Muscle layer of colon (tissue), 2 donors: Measurements from ENCODE around the gene FPR1.
"Not testable (repeated sequence)": the region's sequence is repeated elsewhere in the genome, so short reads cannot be mapped to it uniquely, and the experiment has no call there.

Source experiments
- H3K27ac ChIP-seq: one replicate; pipeline ENCODE4 v1.7.0; 2013; ENCODE audit warnings: low read depth, mild to moderate bottlenecking, low read length, moderate library complexity
- H3K27me3 ChIP-seq, 2 donors: one replicate each; pipeline ENCODE4 v1.7.0; 2013; ENCODE audit warnings: low read length in 2 of 2, mild to moderate bottlenecking in 2 of 2; ENCODE audit not compliant: insufficient read depth in 2 of 2, control insufficient read depth in 1 of 2
- H3K36me3 ChIP-seq: one replicate; pipeline ENCODE4 v1.7.0; 2013; ENCODE audit warnings: mild to moderate bottlenecking, low read length; ENCODE audit not compliant: insufficient read depth
- H3K4me1 ChIP-seq: one replicate; pipeline ENCODE4 v1.7.0; 2013; ENCODE audit warnings: mild to moderate bottlenecking, low read length; ENCODE audit not compliant: insufficient read depth
- H3K4me3 ChIP-seq, 2 donors: one replicate each; pipeline ENCODE4 v1.7.0; 2013; ENCODE audit warnings: low read length in 2 of 2, low read depth in 1 of 2, mild to moderate bottlenecking in 1 of 2, moderate library complexity in 1 of 2
- H3K9ac ChIP-seq: one replicate; pipeline ENCODE4 v1.7.0; 2013; ENCODE audit warnings: low read length
- H3K9me3 ChIP-seq: one replicate; pipeline ENCODE4 v1.7.0; 2013; ENCODE audit warnings: mild to moderate bottlenecking, low read length
- donor health status: abdominal sarcoma.
- donor health status: Adenocarcinoma of cecum.

The FPR1 gene

GRCh38 chr19:51777570-51778462 is 26.1 kb upstream of the FPR1 start:
- Histone ChIP-seq H3K27me3 (no peaks in the 10 kb centered on the region), H3K9me3 (no peaks in the 10 kb centered on the region), H3K9ac (no peak overlapping the region), H3K4me3 (no peak overlapping the region), H3K36me3 (no peaks in the 10 kb centered on the region), H3K4me1 (no peaks in the 10 kb centered on the region), H3K27ac (no peak overlapping the region)

DNA sequence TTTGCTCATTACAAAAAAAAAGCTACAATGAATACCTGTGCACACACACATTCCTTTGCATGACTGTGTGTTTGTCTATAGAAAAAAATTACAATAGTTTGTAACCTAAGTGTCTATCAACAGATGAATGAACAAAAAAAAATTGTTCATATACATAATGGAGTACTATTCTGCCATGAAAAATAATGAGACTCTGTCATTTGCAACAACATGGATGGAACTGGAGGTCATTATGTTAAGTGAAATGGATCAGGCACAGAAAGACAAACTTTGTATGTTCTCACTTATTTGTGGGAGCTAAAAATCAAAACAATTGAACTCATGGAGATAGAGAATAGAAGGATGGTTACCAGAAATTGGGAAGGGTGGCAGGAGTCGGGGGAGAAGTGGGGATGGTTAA is 24.9 kb upstream of the FPR1 start:
- H3K27ac ChIP-seq, H3K9me3 ChIP-seq, H3K36me3 ChIP-seq, H3K4me1 ChIP-seq, H3K27me3 ChIP-seq, H3K9ac ChIP-seq, H3K4me3 ChIP-seq: not testable (repeated sequence)

- no peak overlapping the region for H3K27ac ChIP-seq
- no peaks in the 10 kb centered on the region for H3K36me3 ChIP-seq
- H3K27me3 ChIP-seq, result no peaks in the 10 kb centered on the region
- H3K9me3 ChIP-seq, result no peaks in the 10 kb centered on the region
- H3K9ac ChIP-seq, result no peak overlapping the region
- H3K4me1 ChIP-seq, result no peaks in the 10 kb centered on the region
- H3K4me3 ChIP-seq, result no peak overlapping the region
These were observed 21.3 kb upstream of the FPR1 start for GRCh38 chr19:51772977-51773376.

DNA sequence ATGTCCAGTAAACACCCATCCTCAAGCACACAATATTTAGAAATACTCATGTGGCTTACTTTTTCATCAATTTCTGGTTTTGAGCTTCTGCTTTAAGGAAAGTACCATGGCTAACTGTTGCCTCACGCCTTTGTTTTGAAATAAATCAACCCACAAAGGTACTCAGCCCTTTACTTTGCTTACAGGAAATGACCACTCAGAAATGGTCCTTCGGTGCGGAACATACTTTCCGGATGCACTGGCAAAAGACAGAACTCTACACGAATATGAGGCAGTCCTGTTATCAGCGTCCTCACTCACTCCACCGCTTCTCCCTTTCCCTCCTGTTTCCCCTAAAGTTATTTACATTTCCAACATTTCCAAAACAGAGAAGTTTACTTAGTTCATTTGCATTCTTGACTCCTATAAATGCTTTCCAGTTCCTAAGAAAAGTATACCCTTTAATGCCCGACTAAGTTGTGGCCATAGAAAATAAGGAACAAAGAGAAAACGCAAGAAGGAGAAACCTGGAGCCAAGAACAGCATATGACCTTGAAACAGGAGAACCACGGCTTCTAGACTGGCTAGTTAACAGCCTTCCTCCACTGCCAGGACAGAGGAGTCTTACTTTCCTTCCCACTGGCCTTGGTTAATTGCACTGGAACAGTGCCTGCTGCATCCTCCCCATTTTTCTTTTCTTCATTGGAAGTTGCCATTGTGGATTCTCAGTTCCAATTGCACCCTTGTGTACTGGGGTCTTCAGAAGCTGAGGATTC is 19.9 kb upstream of the FPR1 start:
- H3K36me3 ChIP-seq, result no peaks in the 10 kb centered on the region
- H3K9ac ChIP-seq, result no peak overlapping the region
- no peak overlapping the region for H3K4me3 ChIP-seq
- no peaks in the 10 kb centered on the region for H3K27me3 ChIP-seq
- H3K4me1 ChIP-seq, result no peaks in the 10 kb centered on the region
- H3K9me3 ChIP-seq, result no peaks in the 10 kb centered on the region
- H3K27ac ChIP-seq, result no peak overlapping the region

- Histone ChIP-seq H3K4me1 (no peaks in the 10 kb centered on the region), H3K27me3 (peaks cover 0 to 4% of the 10 kb centered on the region in 2 donors), H3K9me3 (no peaks in the 10 kb centered on the region), H3K4me3 (no peak overlapping the region), H3K27ac (no peak overlapping the region), H3K9ac (no peak overlapping the region), H3K36me3 (no peaks in the 10 kb centered on the region)
These were observed 14.8 kb upstream of the FPR1 start for GRCh38 chr19:51766461-51766860.

DNA sequence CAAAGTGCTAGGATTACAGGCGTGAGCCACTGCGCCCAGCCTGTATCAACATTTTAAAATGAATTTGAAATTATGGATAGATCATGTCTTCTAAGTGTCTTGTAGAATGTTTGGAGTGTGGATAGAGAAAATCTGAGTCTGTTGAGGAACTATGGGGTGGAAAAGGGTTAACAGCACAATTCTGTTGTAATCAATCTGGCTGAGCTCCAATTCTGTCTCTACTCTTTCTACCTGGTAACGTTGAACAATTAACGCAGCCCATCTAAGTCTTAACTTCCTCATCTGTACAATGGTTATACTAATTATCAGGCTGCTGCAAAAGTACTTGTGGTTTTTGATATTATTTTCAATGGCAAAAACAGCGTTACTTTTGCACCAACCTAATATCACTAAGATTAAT is 13.4 kb upstream of the FPR1 start:
- H3K36me3 ChIP-seq, result no peaks in the 10 kb centered on the region
- peaks cover 0 to 4% of the 10 kb centered on the region in 2 donors for H3K27me3 ChIP-seq
- no peaks in the 10 kb centered on the region for H3K4me1 ChIP-seq
- no peak overlapping the region for H3K27ac ChIP-seq
- H3K9ac ChIP-seq, result no peak overlapping the region
- H3K4me3 ChIP-seq, result no peak overlapping the region
- H3K9me3 ChIP-seq, result no peaks in the 10 kb centered on the region

DNA sequence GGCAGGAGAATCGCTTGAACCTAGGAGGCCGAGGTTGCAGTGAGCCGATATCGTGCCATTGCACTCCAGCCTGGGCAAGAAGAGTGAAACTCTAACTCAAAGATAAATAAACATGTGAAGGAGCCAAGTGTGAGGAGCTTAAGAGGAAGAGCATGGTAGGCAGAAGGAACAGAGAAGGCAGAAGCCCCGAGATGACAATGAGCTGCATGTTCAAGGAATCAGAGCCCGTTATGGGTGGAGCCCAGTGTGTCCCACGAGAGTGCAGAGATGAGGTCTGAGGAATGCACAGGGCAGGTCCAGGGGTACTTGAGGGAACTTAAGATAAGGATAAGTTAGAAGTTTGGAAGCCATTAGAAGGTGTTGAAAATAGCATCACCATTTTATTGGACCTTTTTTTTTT is 10.0 kb upstream of the FPR1 start:
- no peak overlapping the region for H3K27ac ChIP-seq
- no peaks in the 10 kb centered on the region for H3K36me3 ChIP-seq
- H3K4me3 ChIP-seq, result no peak overlapping the region
- no peaks in the 10 kb centered on the region for H3K9me3 ChIP-seq
- H3K9ac ChIP-seq, result no peak overlapping the region
- peaks cover 0 to 4% of the 10 kb centered on the region in 2 donors for H3K27me3 ChIP-seq
- no peaks in the 10 kb centered on the region for H3K4me1 ChIP-seq

DNA sequence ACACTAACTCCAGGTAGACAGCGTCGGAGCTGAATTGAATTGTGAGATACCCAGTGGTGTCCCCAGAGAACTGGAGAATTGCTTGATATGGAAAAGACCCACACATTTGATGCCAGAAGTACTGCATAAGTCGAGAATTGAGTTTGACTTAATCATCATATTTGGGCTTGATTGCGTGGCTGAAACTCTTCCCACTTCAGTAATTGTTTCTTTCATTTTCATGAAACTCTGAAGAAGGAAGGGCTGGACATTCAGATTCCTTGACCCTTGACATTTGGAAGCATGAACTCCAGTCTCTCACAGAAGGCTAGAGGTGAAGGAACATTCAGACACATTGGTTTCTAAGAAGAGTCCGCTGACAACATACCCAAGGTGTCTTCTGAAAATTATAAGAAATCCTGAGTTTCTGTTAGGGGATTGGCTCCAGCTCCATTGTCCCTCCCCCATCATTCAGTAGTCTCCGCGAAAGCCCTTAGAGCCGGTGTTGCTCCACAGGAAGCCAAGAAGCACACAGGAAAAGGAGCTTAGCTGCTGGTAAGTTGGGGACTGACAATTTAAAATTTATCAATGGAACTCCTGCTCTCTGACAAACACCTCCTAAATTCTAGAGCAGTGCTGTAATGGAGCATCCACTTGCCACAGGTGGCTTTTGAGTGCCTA is 9.1 kb upstream of the FPR1 start, which contains the start of gene FPR2:
TSS of gene FPR2 (plus strand) at position 484 of the 660 bp plus-strand sequence. CDS start 7,479 bp downstream, outside the sequence.
- no peaks in the 10 kb centered on the region for H3K36me3 ChIP-seq
- H3K27ac ChIP-seq, result no peak within 1 kb of the TSS
- no peaks in the 10 kb centered on the region for H3K9me3 ChIP-seq
- peaks cover 0 to 4% of the 10 kb centered on the region in 2 donors for H3K27me3 ChIP-seq
- no peak within 1 kb of the TSS for H3K4me3 ChIP-seq
- H3K4me1 ChIP-seq, result no peaks in the 10 kb centered on the region
- no peak within 1 kb of the TSS for H3K9ac ChIP-seq

DNA sequence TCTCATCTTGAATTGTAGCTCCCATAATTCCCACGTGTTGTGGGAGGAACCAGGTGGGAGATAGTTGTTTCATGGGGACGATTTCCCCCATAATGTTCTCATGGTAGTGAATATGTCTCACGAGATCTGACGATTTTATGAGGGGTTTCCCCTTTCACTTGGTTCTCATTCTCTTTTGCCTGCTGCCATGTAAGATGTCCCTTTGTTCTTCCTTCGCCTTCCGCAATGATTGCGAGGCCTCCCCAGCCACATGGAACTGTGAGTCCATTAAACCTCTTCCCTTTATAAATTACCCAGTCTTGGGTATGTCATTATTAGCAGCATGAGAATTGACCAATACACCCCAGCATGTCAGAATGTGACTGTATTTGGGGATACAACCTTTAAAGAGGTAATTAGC is 3.9 kb upstream of the FPR1 start:
- no peaks in the 10 kb centered on the region for H3K36me3 ChIP-seq
- H3K4me3 ChIP-seq, result no peak overlapping the region
- H3K9me3 ChIP-seq, result no peaks in the 10 kb centered on the region
- no peak overlapping the region for H3K27ac ChIP-seq
- no peak overlapping the region for H3K9ac ChIP-seq
- H3K27me3 ChIP-seq, result no peaks in the 10 kb centered on the region
- no peaks in the 10 kb centered on the region for H3K4me1 ChIP-seq

GRCh38 chr19:51754770-51755169 is 3.1 kb upstream of the FPR1 start:
- no peak overlapping the region for H3K9ac ChIP-seq
- H3K27ac ChIP-seq, result no peak overlapping the region
- no peaks in the 10 kb centered on the region for H3K4me1 ChIP-seq
- H3K27me3 ChIP-seq, result no peaks in the 10 kb centered on the region
- H3K4me3 ChIP-seq, result no peak overlapping the region
- H3K36me3 ChIP-seq, result no peaks in the 10 kb centered on the region
- H3K9me3 ChIP-seq, result no peaks in the 10 kb centered on the region

DNA sequence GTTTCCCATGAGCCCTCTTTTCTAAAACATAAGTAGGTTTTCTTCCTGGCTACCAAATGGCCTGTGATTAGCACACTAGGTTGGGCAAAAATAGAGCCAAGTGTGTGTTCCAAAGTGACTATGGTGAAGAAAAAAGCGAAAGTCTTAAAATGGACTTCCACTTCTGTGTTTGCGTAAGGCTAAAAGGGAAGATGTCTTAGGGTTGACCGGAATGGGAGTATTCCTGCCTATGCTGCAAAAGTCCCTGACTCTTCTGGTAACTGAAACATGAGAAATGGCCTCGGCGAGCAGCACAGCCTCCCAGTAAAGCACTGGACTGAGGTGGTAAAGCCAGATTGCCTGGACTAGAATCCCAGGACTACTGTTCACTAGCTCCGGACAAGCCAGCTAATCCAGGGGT is 2.4 kb upstream of the FPR1 start:
- Histone ChIP-seq H3K9ac (no peak overlapping the region), H3K27ac (no peak overlapping the region), H3K9me3 (no peaks in the 10 kb centered on the region), H3K27me3 (no peaks in the 10 kb centered on the region), H3K4me1 (no peaks in the 10 kb centered on the region), H3K4me3 (no peak overlapping the region), H3K36me3 (no peaks in the 10 kb centered on the region)
